Spleen (tissue), 11 donors: ENCODE data around the gene ROR1. TPM values are rescaled to one million over a fixed set of nuclear protein-coding genes. Genes with fewer than 3 reads are reported as not detected.

Source experiments
- DNase-seq: peaks from one replicate; pipeline ENCODE4 v3.0.0-alpha.2; 2020
- H3K27ac ChIP-seq, 8 donors: fragments of 200-600 bp; sonication (generic) in 7 of 8; 1 replicate in 4 of 8; 2 replicates in 4 of 8; pipeline versions ENCODE4 v1.5.0 to v1.8.0; 2016 to 2021; ENCODE audit warnings: inconsistent platforms in 4 of 8, mild to moderate bottlenecking in 4 of 8, moderate library complexity in 1 of 8
- H3K27me3 ChIP-seq, 7 donors: fragments of 200-600 bp; sonication (generic) in 6 of 7; replicated peaks in 1 of 7; 1 replicate in 4 of 7; 2 replicates in 3 of 7; pipeline versions ENCODE4 v1.5.0 to v1.8.0; 2016 to 2021; ENCODE audit warnings: inconsistent platforms in 3 of 7, mild to moderate bottlenecking in 1 of 7
- H3K36me3 ChIP-seq, 6 donors: fragments of 200-600 bp; sonication (generic) in 5 of 6; 1 replicate in 4 of 6; 2 replicates in 2 of 6; pipeline versions ENCODE4 v1.5.0 to v1.8.0; 2016 to 2021; ENCODE audit warnings: inconsistent platforms in 2 of 6
- H3K4me1 ChIP-seq, 6 donors: fragments of 200-600 bp; sonication (generic) in 5 of 6; 1 replicate in 3 of 6; 2 replicates in 3 of 6; pipeline versions ENCODE4 v1.5.0 to v1.8.0; 2016 to 2021; ENCODE audit warnings: inconsistent platforms in 3 of 6
- H3K4me3 ChIP-seq, 8 donors: fragments of 200-600 bp; sonication (generic) in 7 of 8; 1 replicate in 4 of 8; 2 replicates in 4 of 8; pipeline versions ENCODE4 v1.5.0 to v1.8.0; 2016 to 2021; ENCODE audit warnings: inconsistent platforms in 4 of 8, mild to moderate bottlenecking in 4 of 8, moderate library complexity in 2 of 8
- H3K9me3 ChIP-seq, 8 donors: fragments of 200-600 bp; sonication (generic) in 7 of 8; 1 replicate in 4 of 8; 2 replicates in 4 of 8; pipeline versions ENCODE4 v1.5.0 to v1.8.0; 2016 to 2021; ENCODE audit warnings: inconsistent platforms in 4 of 8
- POLR2A ChIP-seq, 3 donors: fragments of 450-650 bp; IDR thresholded peaks; one replicate each; pipeline ENCODE4 v1.5.1; 2017; ENCODE audit warnings: antibody characterized with exemption in 3 of 3, mild to moderate bottlenecking in 1 of 3
- POLR2AphosphoS5 ChIP-seq, 3 donors: sonication (generic); formaldehyde crosslinking; IDR thresholded peaks; one replicate each; pipeline ENCODE4 v1.5.1; 2017; ENCODE audit warnings: antibody characterized with exemption in 3 of 3
- WGBS, 5 donors: extraction: QIAGEN DNeasy Blood & Tissue Kit in 3 of 5; methylation state at CpG; one replicate each; pipeline versions ENCODE4 v1.1.5 to v1.1.7; 2013 to 2018; 5-methylcytosine and 5-hydroxymethylcytosine counted together
- intact Hi-C: fragments of 100-400 bp; cut with DNase I; formaldehyde crosslinking; loops from one replicate; pipeline ENCODE4 v1.15.0; 2023; ENCODE audit warnings: low total_unique reads
- polyA plus RNA-seq, 3 donors: library from polyadenylated mRNA; stranded (reverse); fragments of 200-250 nt; gene quantifications; one replicate each; pipeline ENCODE4 v1.2.1, GENCODE V29; 2013
- total RNA-seq, 7 donors: library from RNA; depleted of rRNA in 3 of 7; stranded (reverse); fragments of >200 nt in 3 of 7; fragmentation: NEBNext Ultra II Directional in 4 of 7; extraction: Animal tissue kit (Norgen Biotek cat#: 25700) in 4 of 7; gene quantifications; one replicate each; pipeline versions ENCODE4 v1.1.0 to v1.2.1, GENCODE V29; 2016 to 2021
- TF ChIP-seq, protein P1 (sequence below), 11 experiments: fragments of 200-600 bp in 7 of 11; fragments of 450-650 bp in 4 of 11; sonication (generic) in 4 of 11; IDR thresholded peaks in 8 of 11; conservative IDR thresholded peaks in 3 of 11; 1 replicate in 7 of 11; 2 replicates in 4 of 11; pipeline versions ENCODE4 v1.4.0 to v1.8.0; 2016 to 2021; ENCODE audit warnings: antibody characterized with exemption in 11 of 11, inconsistent platforms in 4 of 11, mild to moderate bottlenecking in 1 of 11
- donor health status: healthy with polysubstance abuse.
- donor health status: DM: no; HTN: no; CAD: no; lungs with moderate emphysema.
- donor health status: DM: no; HTN: no; CAD: no.
- donor health status: Bipolar disorder and iron deficiency.
- donor health status: healthy.
- donor health status: DM: no; HTN: no; CAD: no.
- donor health status: DM: yes; HTN: yes; CAD: no.

ROR1 gene
- total and polyA plus RNA-seq, 10 donors: 0.43 to 12.3 (median 6.4) TPM

DNA sequence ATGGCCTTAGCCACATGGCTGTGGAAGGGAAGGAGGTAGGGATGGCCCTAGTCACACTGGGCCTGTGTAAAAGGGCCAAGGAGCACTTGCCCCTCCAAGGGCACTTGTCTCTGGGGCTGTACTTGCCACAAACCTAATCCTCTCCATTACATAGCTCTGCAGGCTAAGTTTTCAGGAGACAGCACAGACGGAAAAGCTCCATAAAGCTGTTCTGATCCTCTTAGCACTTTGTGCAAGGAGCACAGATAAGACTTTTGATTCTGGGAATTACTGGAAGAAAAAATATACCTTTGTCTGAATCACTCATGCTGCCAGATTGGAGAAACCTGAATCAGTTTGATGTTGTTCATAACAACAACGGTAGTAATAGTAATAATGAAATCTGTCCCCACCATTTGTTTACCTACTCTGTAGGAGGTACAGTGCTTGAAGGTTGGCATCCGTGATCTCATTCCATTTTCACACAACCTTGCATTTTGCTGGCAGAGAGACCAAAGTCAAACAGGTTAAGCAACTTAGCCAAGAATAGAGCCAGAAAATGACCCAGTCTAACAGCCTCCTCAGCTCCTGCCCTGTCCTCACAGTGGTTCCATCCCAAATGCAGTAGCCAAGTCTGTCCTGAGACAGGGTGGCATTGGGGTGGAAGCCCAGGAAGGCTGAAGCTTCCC lies 207.1 kb downstream of the ROR1 start:
- intact Hi-C loops: no loop called here
- H3K4me3 ChIP-seq: no peak overlapping the region
- no peaks in the 10 kb centered on the region for H3K36me3 ChIP-seq
- no peaks in the 10 kb centered on the region for H3K4me1 ChIP-seq
- no peak overlapping the region for H3K27ac ChIP-seq
- no peaks in the 10 kb centered on the region for H3K9me3 ChIP-seq
- H3K27me3 ChIP-seq: no peaks in the 10 kb centered on the region
- TF ChIP-seq POLR2AphosphoS5 (IDR thresholded peaks at IDR 0.05) (no peak), POLR2A (IDR thresholded peaks at IDR 0.05) (no peak)
- TF ChIP-seq, protein P1, sequence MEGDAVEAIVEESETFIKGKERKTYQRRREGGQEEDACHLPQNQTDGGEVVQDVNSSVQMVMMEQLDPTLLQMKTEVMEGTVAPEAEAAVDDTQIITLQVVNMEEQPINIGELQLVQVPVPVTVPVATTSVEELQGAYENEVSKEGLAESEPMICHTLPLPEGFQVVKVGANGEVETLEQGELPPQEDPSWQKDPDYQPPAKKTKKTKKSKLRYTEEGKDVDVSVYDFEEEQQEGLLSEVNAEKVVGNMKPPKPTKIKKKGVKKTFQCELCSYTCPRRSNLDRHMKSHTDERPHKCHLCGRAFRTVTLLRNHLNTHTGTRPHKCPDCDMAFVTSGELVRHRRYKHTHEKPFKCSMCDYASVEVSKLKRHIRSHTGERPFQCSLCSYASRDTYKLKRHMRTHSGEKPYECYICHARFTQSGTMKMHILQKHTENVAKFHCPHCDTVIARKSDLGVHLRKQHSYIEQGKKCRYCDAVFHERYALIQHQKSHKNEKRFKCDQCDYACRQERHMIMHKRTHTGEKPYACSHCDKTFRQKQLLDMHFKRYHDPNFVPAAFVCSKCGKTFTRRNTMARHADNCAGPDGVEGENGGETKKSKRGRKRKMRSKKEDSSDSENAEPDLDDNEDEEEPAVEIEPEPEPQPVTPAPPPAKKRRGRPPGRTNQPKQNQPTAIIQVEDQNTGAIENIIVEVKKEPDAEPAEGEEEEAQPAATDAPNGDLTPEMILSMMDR (IDR thresholded peaks at IDR 0.05 in 8 of 11, conservative IDR thresholded peaks at IDR 0.05 in 3 of 11): no peak
- no peak for DNase-seq
- WGBS, 5 donors: 83 to 98% (median 92%) methylated on average over 3 of the region's 3 CpGs

GRCh38 chr1:63981408-63981773 lies 207.6 kb downstream of the ROR1 start:
- intact Hi-C loops: no loop called here
- no peaks in the 10 kb centered on the region for H3K36me3 ChIP-seq
- H3K4me3 ChIP-seq: no peak overlapping the region
- 70 to 100% (median 90%) methylated on average over 1 of the region's 1 CpG for WGBS, 5 donors
- DNase-seq: no peak
- H3K9me3 ChIP-seq: no peaks in the 10 kb centered on the region
- no peaks in the 10 kb centered on the region for H3K4me1 ChIP-seq
- no peaks in the 10 kb centered on the region for H3K27me3 ChIP-seq
- TF ChIP-seq, protein P1 (IDR thresholded peaks at IDR 0.05 in 8 of 11, conservative IDR thresholded peaks at IDR 0.05 in 3 of 11): no peak
- TF ChIP-seq POLR2A (IDR thresholded peaks at IDR 0.05) (no peak), POLR2AphosphoS5 (IDR thresholded peaks at IDR 0.05) (no peak)
- H3K27ac ChIP-seq: no peak overlapping the region

DNA sequence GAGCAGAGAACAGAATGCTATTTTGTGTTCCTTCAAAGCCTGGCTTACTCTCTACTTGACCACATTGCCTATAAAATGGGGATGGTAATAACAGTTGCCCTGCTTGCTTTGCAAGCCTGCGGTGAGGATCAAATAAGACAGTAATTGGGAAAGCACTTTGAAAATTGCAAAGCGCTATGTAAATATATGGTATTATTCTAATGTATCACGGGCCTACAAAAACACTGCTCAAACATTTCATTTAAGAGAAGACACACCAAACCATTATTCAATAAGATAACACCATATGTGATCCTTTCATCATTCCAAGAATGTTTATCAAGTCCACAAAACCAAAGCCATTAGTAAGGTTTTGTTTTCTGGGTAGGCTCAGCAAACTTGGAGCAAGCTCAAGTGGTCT lies 208.4 kb downstream of the ROR1 start:
- H3K4me3 ChIP-seq: no peak overlapping the region
- H3K9me3 ChIP-seq: no peaks in the 10 kb centered on the region
- intact Hi-C loops: no loop called here
- 89 to 97% (median 93%) methylated on average over 3 of the region's 3 CpGs for WGBS, 5 donors
- H3K4me1 ChIP-seq: no peaks in the 10 kb centered on the region
- H3K27me3 ChIP-seq: no peaks in the 10 kb centered on the region
- no peak for DNase-seq
- H3K27ac ChIP-seq: no peak overlapping the region
- TF ChIP-seq, protein P1 (IDR thresholded peaks at IDR 0.05 in 8 of 11, conservative IDR thresholded peaks at IDR 0.05 in 3 of 11): no peak
- TF ChIP-seq POLR2AphosphoS5 (IDR thresholded peaks at IDR 0.05) (no peak), POLR2A (IDR thresholded peaks at IDR 0.05) (no peak)
- H3K36me3 ChIP-seq: no peaks in the 10 kb centered on the region

GRCh38 chr1:63983391-63984256 lies 209.8 kb downstream of the ROR1 start:
- TF ChIP-seq POLR2AphosphoS5 (IDR thresholded peaks at IDR 0.05): no peak
- TF ChIP-seq, protein P1 (IDR thresholded peaks at IDR 0.05 in 8 of 11, conservative IDR thresholded peaks at IDR 0.05 in 3 of 11): no peak
- TF ChIP-seq POLR2A (IDR thresholded peaks at IDR 0.05): no peak
- WGBS, 5 donors: 57 to 70% (median 59%) methylated on average over 7 of the region's 7 CpGs
- no peak for DNase-seq
- Histone ChIP-seq H3K27ac (no peak overlapping the region), H3K36me3 (no peaks in the 10 kb centered on the region), H3K4me3 (no peak overlapping the region), H3K27me3 (no peaks in the 10 kb centered on the region), H3K9me3 (no peaks in the 10 kb centered on the region), H3K4me1 (no peaks in the 10 kb centered on the region)
- intact Hi-C loops: no loop called here
